Measurements from ENCODE around the gene PIEZO2. TPM values are rescaled to one million over a fixed set of nuclear protein-coding genes. Genes with fewer than 3 reads are reported as not detected.

PIEZO2 gene
- total and polyA plus RNA-seq, 8 donors = 0.38 to 11.1 (median 3.0) TPM

DNA sequence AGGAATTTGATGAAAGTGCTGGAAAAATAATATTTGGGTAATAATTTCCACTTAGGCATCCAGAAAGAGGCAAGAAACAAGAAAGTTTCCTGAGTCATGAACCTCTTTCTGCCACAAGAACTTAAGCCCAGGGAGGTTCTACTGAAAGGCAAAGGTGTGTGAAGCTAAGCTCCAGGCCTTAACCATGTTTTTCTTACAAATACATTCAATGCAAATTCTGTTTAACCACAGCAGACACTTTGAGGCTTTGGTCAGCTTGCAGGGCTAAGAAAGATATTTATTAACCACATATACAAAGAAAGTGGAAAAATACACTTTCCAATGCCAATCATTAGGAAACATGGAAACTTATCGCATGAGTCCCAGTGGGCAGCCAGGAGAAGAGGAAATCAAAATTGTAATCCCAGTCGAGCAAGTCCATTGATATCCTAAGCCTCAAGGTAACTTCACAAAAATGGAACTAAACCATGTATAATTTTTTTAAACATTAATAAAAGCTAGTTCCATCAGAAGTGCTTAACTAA, 68.3 kb downstream of the PIEZO2 start:
- no peak for FAIRE-seq
- Histone ChIP-seq H3K27me3 (no peaks in the 10 kb centered on the region), H3K4me1 (no peaks in the 10 kb centered on the region), H3K4me3 (no peak overlapping the region), H3K27ac (no peak overlapping the region), H3K36me3 (no peaks in the 10 kb centered on the region), H3K9me3 (no peaks in the 10 kb centered on the region)
- intact Hi-C loops (cut with DNase I) = no loop called here
- DNase-seq = no peak
- 41 to 52% methylated on average over 2 of the region's 2 CpGs for WGBS, 2 donors
- TF ChIP-seq, protein P1, sequence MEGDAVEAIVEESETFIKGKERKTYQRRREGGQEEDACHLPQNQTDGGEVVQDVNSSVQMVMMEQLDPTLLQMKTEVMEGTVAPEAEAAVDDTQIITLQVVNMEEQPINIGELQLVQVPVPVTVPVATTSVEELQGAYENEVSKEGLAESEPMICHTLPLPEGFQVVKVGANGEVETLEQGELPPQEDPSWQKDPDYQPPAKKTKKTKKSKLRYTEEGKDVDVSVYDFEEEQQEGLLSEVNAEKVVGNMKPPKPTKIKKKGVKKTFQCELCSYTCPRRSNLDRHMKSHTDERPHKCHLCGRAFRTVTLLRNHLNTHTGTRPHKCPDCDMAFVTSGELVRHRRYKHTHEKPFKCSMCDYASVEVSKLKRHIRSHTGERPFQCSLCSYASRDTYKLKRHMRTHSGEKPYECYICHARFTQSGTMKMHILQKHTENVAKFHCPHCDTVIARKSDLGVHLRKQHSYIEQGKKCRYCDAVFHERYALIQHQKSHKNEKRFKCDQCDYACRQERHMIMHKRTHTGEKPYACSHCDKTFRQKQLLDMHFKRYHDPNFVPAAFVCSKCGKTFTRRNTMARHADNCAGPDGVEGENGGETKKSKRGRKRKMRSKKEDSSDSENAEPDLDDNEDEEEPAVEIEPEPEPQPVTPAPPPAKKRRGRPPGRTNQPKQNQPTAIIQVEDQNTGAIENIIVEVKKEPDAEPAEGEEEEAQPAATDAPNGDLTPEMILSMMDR (IDR thresholded peaks at IDR 0.05) = no peak
- ATAC-seq = no peak

DNA sequence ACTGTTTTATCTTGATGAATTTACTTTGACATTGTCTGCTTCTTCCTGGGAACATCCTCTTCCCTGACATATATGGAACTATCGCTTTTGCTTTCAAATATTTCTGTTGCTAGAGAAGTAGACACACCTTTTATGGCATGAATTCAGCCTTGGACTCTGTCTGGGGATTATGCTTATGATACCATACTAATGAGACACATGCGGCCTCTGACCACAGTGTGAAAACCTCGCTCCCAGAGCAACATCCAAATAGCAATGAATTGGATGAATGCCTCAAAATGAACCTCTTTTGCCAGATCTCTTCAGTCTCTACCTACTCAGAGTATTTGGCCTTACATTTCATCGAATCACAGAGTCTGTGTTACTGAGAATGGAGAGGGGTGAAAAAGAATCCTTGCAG, 70.9 kb downstream of the PIEZO2 start:
- Histone ChIP-seq H3K36me3 (no peaks in the 10 kb centered on the region), H3K27ac (no peak overlapping the region), H3K4me3 (no peak overlapping the region), H3K4me1 (no peaks in the 10 kb centered on the region), H3K9me3 (no peaks in the 10 kb centered on the region), H3K27me3 (no peaks in the 10 kb centered on the region)
- DNase-seq (no peak), FAIRE-seq (no peak), ATAC-seq (no peak)
- WGBS, 2 donors = 73 to 81% methylated on average over 4 of the region's 4 CpGs
- intact Hi-C loops (cut with DNase I) = no loop called here
- TF ChIP-seq, protein P1 (IDR thresholded peaks at IDR 0.05) = no peak

DNA sequence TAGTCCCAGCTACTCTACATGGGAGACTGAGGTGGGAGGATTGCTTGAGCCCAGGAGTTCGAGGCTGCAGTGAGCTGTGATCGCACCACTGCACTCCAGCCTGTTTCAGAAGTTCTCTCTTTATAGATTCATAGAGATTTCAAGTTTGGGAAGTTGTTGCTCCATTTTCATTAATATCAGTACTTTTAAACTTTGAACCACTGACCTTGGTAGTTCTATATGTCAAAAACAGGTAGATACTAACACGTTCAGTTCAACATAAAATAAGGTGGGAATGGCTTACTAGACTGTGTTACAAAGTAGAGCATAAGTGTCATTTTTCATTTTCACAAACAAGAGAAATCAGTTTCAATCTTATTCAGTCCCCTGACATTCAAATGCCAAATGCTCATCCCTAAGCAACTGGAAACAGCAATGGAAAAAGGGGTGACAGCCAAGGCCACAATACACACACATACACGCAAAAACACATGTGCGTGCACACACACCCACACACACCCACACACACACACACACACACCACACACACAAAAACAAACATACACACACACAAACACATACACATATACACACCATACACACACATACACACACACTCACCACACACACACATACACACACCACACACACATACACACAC, 71.7 kb downstream of the PIEZO2 start:
- no peaks in the 10 kb centered on the region for H3K9me3 ChIP-seq
- ATAC-seq (no peak), FAIRE-seq (no peak), DNase-seq (no peak)
- TF ChIP-seq, protein P1 (IDR thresholded peaks at IDR 0.05) = no peak
- H3K4me3 ChIP-seq = no peak overlapping the region
- 73 to 76% methylated on average over 5 of the region's 5 CpGs for WGBS, 2 donors
- no peak overlapping the region for H3K27ac ChIP-seq
- no peaks in the 10 kb centered on the region for H3K4me1 ChIP-seq
- intact Hi-C loops (cut with DNase I) = no loop called here
- no peaks in the 10 kb centered on the region for H3K27me3 ChIP-seq
- H3K36me3 ChIP-seq = no peaks in the 10 kb centered on the region

DNA sequence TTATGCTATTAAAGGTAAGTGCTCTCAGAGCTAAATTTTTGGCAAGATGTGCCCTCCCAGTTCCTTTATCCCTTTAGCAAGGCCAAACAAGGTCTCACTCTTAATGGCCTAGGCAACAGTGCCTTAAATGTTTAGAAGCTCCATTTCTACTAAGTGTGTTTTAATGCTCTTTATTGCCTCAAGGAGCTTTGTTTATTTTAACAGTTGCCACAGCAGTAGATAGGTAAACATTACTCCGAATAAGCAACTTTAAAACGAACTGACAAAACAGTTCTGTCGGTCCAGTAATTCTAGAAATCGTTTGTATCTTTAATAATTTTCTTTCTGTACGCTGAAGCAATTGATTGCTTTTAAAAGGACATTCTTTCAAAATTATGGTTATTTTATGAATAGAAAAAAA, 74.5 kb downstream of the PIEZO2 start:
- intact Hi-C loops (cut with DNase I) = no loop called here
- 32 to 36% methylated on average over 5 of the region's 5 CpGs for whole genome bisulfite sequencing, 2 donors
- FAIRE-seq = no peak

DNA sequence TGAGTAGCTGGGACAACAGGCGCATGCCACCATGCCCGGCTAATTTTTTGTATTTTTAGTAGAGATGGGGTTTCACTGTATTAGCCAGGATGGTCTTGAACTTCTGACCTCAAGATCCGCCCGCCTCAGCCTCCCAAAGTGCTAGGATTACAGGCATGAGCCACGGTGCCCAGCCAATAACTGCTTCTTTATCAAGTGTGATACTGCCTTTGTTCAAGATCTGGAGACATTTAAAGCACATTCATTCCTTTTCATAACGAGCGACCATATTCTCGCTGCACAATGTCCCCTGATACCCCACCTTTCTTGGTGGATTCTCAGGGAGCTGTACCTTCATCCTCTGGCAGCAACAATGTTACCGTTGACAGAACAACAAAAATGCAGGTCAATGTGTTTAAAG, 75.4 kb downstream of the PIEZO2 start:
- no peak overlapping the region for H3K4me3 ChIP-seq

More for the DNA sequence above, 74.5 kb downstream of the PIEZO2 start:
- Histone ChIP-seq H3K27ac (no peak overlapping the region), H3K4me1 (no peaks in the 10 kb centered on the region), H3K27me3 (no peaks in the 10 kb centered on the region), H3K4me3 (no peak overlapping the region), H3K36me3 (no peaks in the 10 kb centered on the region), H3K9me3 (no peaks in the 10 kb centered on the region)
- TF ChIP-seq, protein P1 (IDR thresholded peaks at IDR 0.05) = no peak
- ATAC-seq (no peak), DNase-seq (no peak)

More for the DNA sequence above, 75.4 kb downstream of the PIEZO2 start:
- Histone ChIP-seq H3K9me3 (no peaks in the 10 kb centered on the region), H3K4me1 (no peaks in the 10 kb centered on the region), H3K27me3 (no peaks in the 10 kb centered on the region), H3K27ac (no peak overlapping the region), H3K36me3 (no peaks in the 10 kb centered on the region)
- no peak for FAIRE-seq
- TF ChIP-seq, protein P1 (IDR thresholded peaks at IDR 0.05) = no peak
- intact Hi-C loops (cut with DNase I) = no loop called here
- DNase-seq = no peak
- WGBS, 2 donors = 77 to 83% methylated on average over 9 of the region's 9 CpGs
- no peak for ATAC-seq
